Subcutaneous adipose tissue (tissue), 4 donors: Measurements from ENCODE around the gene DEPDC7. TPM values are rescaled to one million over a fixed set of nuclear protein-coding genes. Genes with fewer than 3 reads are reported as not detected.

Experiments
- CTCF ChIP-seq: fragments of 450-650 bp; IDR thresholded peaks from one replicate; pipeline ENCODE4 v1.5.1; 2016; ENCODE audit warnings: low read depth, mild to moderate bottlenecking, control low read depth, antibody characterized with exemption, moderate library complexity
- small RNA-seq: library from RNA; depleted of rRNA; stranded (forward); fragments of <200 nt; gene quantifications from one replicate; pipeline ENCODE3, GENCODE V24; 2016
- total RNA-seq, 4 donors: library from RNA; depleted of rRNA; stranded (reverse); fragments of >200 nt; gene quantifications; one replicate each; pipeline ENCODE4 v1.1.0, GENCODE V29; 2016

The DEPDC7 gene
- total RNA-seq, 4 donors from 2014 or later = 0.66 to 2.2 (median 2.0) TPM; not detected in 1

DNA sequence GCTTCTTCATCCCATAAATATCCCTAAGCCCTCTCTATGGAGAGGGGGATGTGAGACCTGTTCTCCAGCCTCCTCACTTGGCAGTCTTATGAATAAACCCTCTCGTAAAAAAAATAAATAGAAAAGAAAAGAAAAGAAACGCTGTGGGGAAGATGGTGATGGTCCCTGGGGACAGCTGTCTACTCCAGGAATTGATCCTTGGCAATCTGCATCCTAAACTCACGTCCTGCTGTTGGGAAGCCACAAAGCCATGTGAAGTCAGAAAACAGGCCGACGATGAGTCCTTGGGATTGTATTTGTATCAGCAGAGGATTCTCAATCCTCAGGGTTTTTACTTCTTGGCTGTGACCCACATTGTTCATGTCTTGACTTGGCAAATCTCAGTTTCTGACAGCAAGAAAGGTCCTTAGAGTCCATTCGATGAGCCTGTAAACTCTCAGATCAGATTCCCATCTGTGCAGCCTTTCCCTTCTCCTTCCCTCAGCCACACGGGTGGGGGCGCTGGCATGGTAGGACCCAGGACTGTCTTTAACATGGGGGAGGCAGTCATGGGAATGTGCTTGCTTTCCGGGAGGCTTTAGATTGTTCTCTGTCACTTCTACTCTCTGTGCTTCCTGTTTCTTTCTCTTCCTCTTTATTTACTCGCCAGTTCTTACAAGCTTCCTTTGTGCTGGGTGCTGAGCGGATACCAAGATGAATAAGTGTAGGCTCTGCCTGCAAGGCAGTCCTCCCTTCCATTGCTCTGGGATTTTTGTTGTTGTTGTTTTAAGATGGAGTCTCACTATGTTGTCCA is 48.6 kb downstream of the DEPDC7 start:
- TF ChIP-seq CTCF = no peak

GRCh38 chr11:33064866-33065265 is 49.2 kb downstream of the DEPDC7 start:
- no peak for TF ChIP-seq CTCF

GRCh38 chr11:33065445-33066178 is 49.9 kb downstream of the DEPDC7 start:
- no peak for TF ChIP-seq CTCF

GRCh38 chr11:33067294-33067693 is 51.6 kb downstream of the DEPDC7 start:
- TF ChIP-seq CTCF = no peak

- no peak for TF ChIP-seq CTCF
Observed at GRCh38 chr11:33068611-33069340, 53.1 kb downstream of the DEPDC7 start.

GRCh38 chr11:33072465-33072864 is 56.8 kb downstream of the DEPDC7 start:
- TF ChIP-seq CTCF = no peak

Small RNA genes lying within 50 kb of the gene (small RNA-seq; reads per million reads assigned to genes)
- gene RF00019 = 0.49 reads per million

Other genes with a start within 250 kb of the DEPDC7 start
- under 1 TPM in 1 of 4 donors, not detected in 3; 0.17 TPM for gene CCDC73, start 221.2 kb upstream of the DEPDC7 start, total RNA-seq
- gene PRRG4, start 186.0 kb upstream of the DEPDC7 start, total RNA-seq = 1 to 10 TPM in 3 of 4 donors, under 1 TPM in 1; 0.75 to 2.2 (median 1.2) TPM
- gene QSER1, start 123.1 kb upstream of the DEPDC7 start, total RNA-seq = 10 to 100 TPM; 26.0 to 44.0 (median 31.0) TPM
- 10 to 100 TPM; 25.2 to 31.1 (median 28.6) TPM for gene TCP11L1, start 23.7 kb downstream of the DEPDC7 start, total RNA-seq
- gene CSTF3, start 145.6 kb downstream of the DEPDC7 start, total RNA-seq = 10 to 100 TPM; 10.5 to 20.7 (median 13.4) TPM
- gene HIPK3, start 241.5 kb downstream of the DEPDC7 start, total RNA-seq = 100 to 1,000 TPM; 243 to 401 (median 307) TPM